Measurements from ENCODE around the gene DPCD.

- no peak for TF ChIP-seq CTCF (conservative IDR thresholded peaks at IDR 0.05; ENCODE audit: low read depth in 2 of 2)
- no peak for TF ChIP-seq EZH2 (IDR thresholded peaks at IDR 0.05; ENCODE audit: low read depth, unreplicated experiment)
- TF ChIP-seq POLR2AphosphoS5 (IDR thresholded peaks at IDR 0.05; ENCODE audit: low read depth), result peak; percentile 89
- no peak for TF ChIP-seq REST (IDR thresholded peaks at IDR 0.05; ENCODE audit: unreplicated experiment)
Observed at GRCh38 chr10:101587725-101588653, at the start of gene DPCD, which contains the start of gene POLL.

All from GM23338 (cell line).